IPS-20b (cell line): ENCODE measurements around the gene TSFM.

ENCODE experiments used
- H3K27ac ChIP-seq: one replicate; pipeline ENCODE4 v1.5.1; 2013; ENCODE audit warnings: low read length
- H3K27me3 ChIP-seq: 2 replicates; pipeline ENCODE4 v1.6.1; 2013; ENCODE audit warnings: mild to moderate bottlenecking, low read length, inconsistent platforms; ENCODE audit not compliant: insufficient read depth
- H3K36me3 ChIP-seq: 2 replicates; pipeline ENCODE4 v1.6.1; 2013; ENCODE audit warnings: low read depth, mild to moderate bottlenecking, inconsistent platforms, low read length, moderate library complexity; ENCODE audit not compliant: insufficient read depth
- H3K4me1 ChIP-seq: 2 replicates; pipeline ENCODE4 v1.6.1; 2013; ENCODE audit warnings: mild to moderate bottlenecking, control low read depth, inconsistent platforms, low read length, moderate library complexity; ENCODE audit not compliant: insufficient read depth
- H3K4me3 ChIP-seq: 2 replicates; pipeline ENCODE4 v1.5.1; 2013; ENCODE audit warnings: mild to moderate bottlenecking, low read length, inconsistent platforms
- H3K9ac ChIP-seq: 2 replicates; pipeline ENCODE4 v1.6.1; 2013; ENCODE audit warnings: low read depth, mild to moderate bottlenecking, inconsistent platforms, low read length, moderate library complexity
- H3K9me3 ChIP-seq: 2 replicates; pipeline ENCODE4 v1.6.1; 2013; ENCODE audit warnings: mild to moderate bottlenecking, low read depth, low read length, inconsistent platforms; ENCODE audit not compliant: insufficient read depth

TSFM gene

GRCh38 chr12:57750561-57751431, 31.8 kb upstream of the TSFM start:
- no peak overlapping the region for H3K27ac ChIP-seq
- H3K9ac ChIP-seq = peak overlapping the region; percentile 99
- H3K4me1 ChIP-seq = peaks cover 17% of the 10 kb centered on the region
- peaks cover 49% of the 10 kb centered on the region for H3K36me3 ChIP-seq
- H3K27me3 ChIP-seq = peaks cover 24% of the 10 kb centered on the region
- peak overlapping the region; percentile 99 for H3K4me3 ChIP-seq
- H3K9me3 ChIP-seq = no peaks in the 10 kb centered on the region

- H3K27me3 ChIP-seq = peaks cover 30% of the 10 kb centered on the region
- H3K9me3 ChIP-seq = no peaks in the 10 kb centered on the region
- H3K4me1 ChIP-seq = peaks cover 21% of the 10 kb centered on the region
- H3K36me3 ChIP-seq = peaks cover 45% of the 10 kb centered on the region
- peak overlapping the region; percentile 54 for H3K27ac ChIP-seq
- H3K9ac ChIP-seq = peak overlapping the region; percentile 99
- H3K4me3 ChIP-seq = peak overlapping the region; percentile 99
These were observed 31.2 kb upstream of the TSFM start for GRCh38 chr12:57751432-57751787.

- H3K9me3 ChIP-seq = no peaks in the 10 kb centered on the region
- H3K9ac ChIP-seq = peak within 1 kb of the TSS; percentile 99
- peak within 1 kb of the TSS; percentile 54 for H3K27ac ChIP-seq
- peaks cover 24% of the 10 kb centered on the region for H3K4me1 ChIP-seq
- peak within 1 kb of the TSS; percentile 99 for H3K4me3 ChIP-seq
- peaks cover 39% of the 10 kb centered on the region for H3K36me3 ChIP-seq
- peaks cover 36% of the 10 kb centered on the region for H3K27me3 ChIP-seq
These were observed 30.6 kb upstream of the TSFM start, which contains the start of gene CDK4 for GRCh38 chr12:57751788-57752667. CDK4 (minus strand) TSS chr12:57752310; CDS start chr12:57751717, 593 bp downstream.

- H3K9ac ChIP-seq = no peak overlapping the region; the same call in 1 of the 2 replicates
These were observed 30.0 kb upstream of the TSFM start for GRCh38 chr12:57752668-57753000.

GRCh38 chr12:57753756-57754337, 28.7 kb upstream of the TSFM start:
- Histone ChIP-seq H3K9ac (no peak overlapping the region; the same call in 1 of the 2 replicates), H3K4me3 (peak overlapping the region; percentile 81), H3K27ac (no peak overlapping the region)

More at GRCh38 chr12:57752668-57753000, 30.0 kb upstream of the TSFM start:
- H3K4me1 ChIP-seq = peaks cover 24% of the 10 kb centered on the region
- peaks cover 42% of the 10 kb centered on the region for H3K27me3 ChIP-seq
- H3K9me3 ChIP-seq = no peaks in the 10 kb centered on the region
- peak overlapping the region; percentile 58 for H3K4me3 ChIP-seq
- H3K36me3 ChIP-seq = peaks cover 33% of the 10 kb centered on the region
- H3K27ac ChIP-seq = no peak overlapping the region

GRCh38 chr12:57754411-57755193, 28.0 kb upstream of the TSFM start, which contains the start of gene MARCHF9:
MARCHF9 (plus strand) TSS chr12:57755103; CDS start chr12:57755529, 426 bp downstream.
- no peak within 1 kb of the TSS for H3K27ac ChIP-seq

More at GRCh38 chr12:57753756-57754337, 28.7 kb upstream of the TSFM start:
- Histone ChIP-seq H3K9me3 (no peaks in the 10 kb centered on the region), H3K36me3 (peaks cover 21% of the 10 kb centered on the region), H3K27me3 (peaks cover 50% of the 10 kb centered on the region), H3K4me1 (peaks cover 24% of the 10 kb centered on the region)

GRCh38 chr12:57755194-57755453, 27.5 kb upstream of the TSFM start:
- H3K4me1 ChIP-seq = peaks cover 24% of the 10 kb centered on the region
- H3K9me3 ChIP-seq = no peaks in the 10 kb centered on the region
- no peak overlapping the region for H3K9ac ChIP-seq
- no peak overlapping the region for H3K4me3 ChIP-seq
- peaks cover 50% of the 10 kb centered on the region for H3K27me3 ChIP-seq
- no peak overlapping the region for H3K27ac ChIP-seq
- peaks cover 9% of the 10 kb centered on the region for H3K36me3 ChIP-seq

More at GRCh38 chr12:57754411-57755193, 28.0 kb upstream of the TSFM start, which contains the start of gene MARCHF9:
- Histone ChIP-seq H3K9me3 (no peaks in the 10 kb centered on the region), H3K4me3 (peak within 1 kb of the TSS; percentile 81), H3K36me3 (peaks cover 13% of the 10 kb centered on the region), H3K4me1 (peaks cover 24% of the 10 kb centered on the region), H3K27me3 (peaks cover 50% of the 10 kb centered on the region), H3K9ac (peak within 1 kb of the TSS; percentile 17; the same call in 1 of the 2 replicates)

- H3K4me3 ChIP-seq = peak overlapping the region; percentile 57
- peaks cover 51% of the 10 kb centered on the region for H3K27me3 ChIP-seq
- no peaks in the 10 kb centered on the region for H3K9me3 ChIP-seq
- H3K36me3 ChIP-seq = peaks cover 3% of the 10 kb centered on the region
- no peak overlapping the region for H3K27ac ChIP-seq
- H3K9ac ChIP-seq = no peak overlapping the region
- H3K4me1 ChIP-seq = peaks cover 24% of the 10 kb centered on the region
These were observed 26.9 kb upstream of the TSFM start for GRCh38 chr12:57755454-57756372.

GRCh38 chr12:57756406-57757341, 25.9 kb upstream of the TSFM start:
- peaks cover 61% of the 10 kb centered on the region for H3K27me3 ChIP-seq
- no peak overlapping the region for H3K27ac ChIP-seq
- H3K4me1 ChIP-seq = peaks cover 20% of the 10 kb centered on the region
- H3K9me3 ChIP-seq = no peaks in the 10 kb centered on the region
- no peaks in the 10 kb centered on the region for H3K36me3 ChIP-seq
- no peak overlapping the region for H3K9ac ChIP-seq
- peak overlapping the region; percentile 57 for H3K4me3 ChIP-seq
